Parathyroid adenoma (tissue), 2 donors: Measurements from ENCODE around the gene CDS2.
A peak's percentile ranks its signal among the peaks of the same experiment; 100 is the strongest.

Experiments
- H2AFZ ChIP-seq: fragments of 300-600 bp; sonication (generic); one replicate; pipeline ENCODE4 v1.7.0; 2017; ENCODE audit warnings: antibody characterized with exemption, mild to moderate bottlenecking
- H3K27ac ChIP-seq: fragments of 300-600 bp; sonication (generic); one replicate; pipeline ENCODE4 v1.7.0; 2017
- H3K27me3 ChIP-seq: fragments of 300-600 bp; sonication (generic); one replicate; pipeline ENCODE4 v1.7.0; 2017; ENCODE audit warnings: low read length; ENCODE audit not compliant: control insufficient read depth, insufficient read depth
- H3K36me3 ChIP-seq: fragments of 300-600 bp; sonication (generic); one replicate; pipeline ENCODE4 v1.7.0; 2017; ENCODE audit warnings: low read length; ENCODE audit not compliant: control insufficient read depth, insufficient read depth
- H3K4me1 ChIP-seq: fragments of 300-600 bp; sonication (generic); one replicate; pipeline ENCODE4 v1.7.0; 2017; ENCODE audit warnings: control low read depth
- H3K4me2 ChIP-seq: fragments of 300-600 bp; sonication (generic); one replicate; pipeline ENCODE4 v1.7.0; 2017; ENCODE audit warnings: low read length
- H3K4me3 ChIP-seq: fragments of 300-600 bp; sonication (generic); one replicate; pipeline ENCODE4 v1.7.0; 2017; ENCODE audit warnings: low read depth, low read length
- H3K79me2 ChIP-seq: fragments of 300-600 bp; sonication (generic); one replicate; pipeline ENCODE4 v1.7.0; 2017; ENCODE audit warnings: control low read depth
- H3K9ac ChIP-seq: fragments of 300-600 bp; sonication (generic); one replicate; pipeline ENCODE4 v1.7.0; 2017; ENCODE audit warnings: mild to moderate bottlenecking
- H3K9me3 ChIP-seq: fragments of 300-600 bp; sonication (generic); one replicate; pipeline ENCODE4 v1.7.0; 2017; ENCODE audit warnings: low read length; ENCODE audit not compliant: control insufficient read depth
- CTCF ChIP-seq: fragments of 300-600 bp; sonication (generic); IDR thresholded peaks from one replicate; pipeline ENCODE4 v1.7.0; 2017; ENCODE audit warnings: antibody characterized with exemption, mild to moderate bottlenecking
- donor health status: primary hyperparathyroidism.

The CDS2 gene

GRCh38 chr20:5118220-5119142, 8.3 kb upstream of the CDS2 start:
- H3K4me2 ChIP-seq = peak overlapping the region; percentile 79
- peak overlapping the region; percentile 76 for H2AFZ ChIP-seq
- H3K79me2 ChIP-seq = no peaks in the 10 kb centered on the region
- no peak for TF ChIP-seq CTCF
- no peaks in the 10 kb centered on the region for H3K36me3 ChIP-seq
- peak overlapping the region; percentile 79 for H3K4me3 ChIP-seq
- no peaks in the 10 kb centered on the region for H3K9me3 ChIP-seq
- H3K9ac ChIP-seq = no peak overlapping the region
- no peak overlapping the region for H3K27ac ChIP-seq
- H3K27me3 ChIP-seq = no peaks in the 10 kb centered on the region
- H3K4me1 ChIP-seq = peaks cover 8% of the 10 kb centered on the region

GRCh38 chr20:5119143-5119434, 7.7 kb upstream of the CDS2 start:
- Histone ChIP-seq H3K79me2 (no peaks in the 10 kb centered on the region), H3K4me2 (peak overlapping the region; percentile 79), H3K27me3 (no peaks in the 10 kb centered on the region), H3K27ac (peak overlapping the region; percentile 73), H3K9ac (no peak overlapping the region), H3K9me3 (no peaks in the 10 kb centered on the region), H3K36me3 (no peaks in the 10 kb centered on the region), H3K4me3 (peak overlapping the region; percentile 79), H2AFZ (peak overlapping the region; percentile 76), H3K4me1 (peaks cover 7% of the 10 kb centered on the region)
- TF ChIP-seq CTCF = no peak

- peak within 1 kb of the TSS; percentile 80 for H3K4me2 ChIP-seq
- no peaks in the 10 kb centered on the region for H3K36me3 ChIP-seq
- no peak within 1 kb of the TSS for H3K9ac ChIP-seq
- H3K4me1 ChIP-seq = peaks cover 7% of the 10 kb centered on the region
- peak; percentile 29 for TF ChIP-seq CTCF
- no peaks in the 10 kb centered on the region for H3K9me3 ChIP-seq
- no peaks in the 10 kb centered on the region for H3K27me3 ChIP-seq
- H3K4me3 ChIP-seq = peak within 1 kb of the TSS; percentile 79
- H3K79me2 ChIP-seq = no peaks in the 10 kb centered on the region
- peak within 1 kb of the TSS; percentile 73 for H3K27ac ChIP-seq
- H2AFZ ChIP-seq = peak within 1 kb of the TSS; percentile 76
These were observed 7.2 kb upstream of the CDS2 start, which contains the start of gene PCNA for GRCh38 chr20:5119435-5120184. Gene PCNA (minus strand): TSS chr20:5119958. CDS start chr20:5119798, 160 bp downstream.

- H3K27me3 ChIP-seq = no peaks in the 10 kb centered on the region
- H3K9me3 ChIP-seq = no peaks in the 10 kb centered on the region
- peaks cover 7% of the 10 kb centered on the region for H3K4me1 ChIP-seq
- H3K36me3 ChIP-seq = no peaks in the 10 kb centered on the region
- peak overlapping the region; percentile 73 for H3K27ac ChIP-seq
- no peak for TF ChIP-seq CTCF
- H3K79me2 ChIP-seq = no peaks in the 10 kb centered on the region
- peak overlapping the region; percentile 79 for H3K4me3 ChIP-seq
- H2AFZ ChIP-seq = peak overlapping the region; percentile 76
- H3K9ac ChIP-seq = no peak overlapping the region
- H3K4me2 ChIP-seq = peak overlapping the region; percentile 80
These were observed 6.7 kb upstream of the CDS2 start for GRCh38 chr20:5120185-5120476.
